Thyroid gland (tissue), 4 donors: ENCODE results near the gene PHETA2. TPM values are rescaled to one million over a fixed set of nuclear protein-coding genes. Genes with fewer than 3 reads are reported as not detected.
A peak's percentile ranks its signal among the peaks of the same experiment; 100 is the strongest.

ENCODE experiments used
- DNase-seq, 2 donors: peaks; one replicate each; pipeline ENCODE4 v3.0.0-alpha.2; 2019
- H3K27ac ChIP-seq, 3 donors: fragments of 200-600 bp; sonication (generic); 1 replicate in 2 of 3; 2 replicates in 1 of 3; pipeline ENCODE4 v1.5.1; 2016 to 2019; ENCODE audit warnings: mild to moderate bottlenecking in 1 of 3, moderate library complexity in 1 of 3
- H3K27me3 ChIP-seq: fragments of 200-600 bp; sonication (generic); one replicate; pipeline ENCODE4 v1.5.1; 2019
- H3K36me3 ChIP-seq, 2 donors: fragments of 200-600 bp; sonication (generic); one replicate each; pipeline ENCODE4 v1.5.1; 2016 to 2019
- H3K4me1 ChIP-seq, 2 donors: fragments of 200-600 bp; sonication (generic); one replicate each; pipeline ENCODE4 v1.5.1; 2017 to 2019
- H3K4me3 ChIP-seq, 3 donors: fragments of 200-600 bp; sonication (generic); replicated peaks in 1 of 3; 1 replicate in 2 of 3; 2 replicates in 1 of 3; pipeline ENCODE4 v1.5.1; 2016; ENCODE audit warnings: mild to moderate bottlenecking in 1 of 3
- H3K9me3 ChIP-seq: fragments of 200-600 bp; sonication (generic); one replicate; pipeline ENCODE4 v1.5.1; 2017
- CTCF ChIP-seq, 6 experiments: fragments of 200-600 bp in 3 of 6; fragments of 450-650 bp in 3 of 6; sonication (generic) in 3 of 6; IDR thresholded peaks; one replicate each; pipeline ENCODE4 v1.5.1; 2016 to 2019; ENCODE audit warnings: antibody characterized with exemption in 6 of 6, mild to moderate bottlenecking in 2 of 6, inconsistent platforms in 1 of 6, moderate library complexity in 1 of 6
- POLR2A ChIP-seq, 2 donors: fragments of 450-650 bp; IDR thresholded peaks; one replicate each; pipeline ENCODE4 v1.6.1; 2017; ENCODE audit warnings: antibody characterized with exemption in 2 of 2, mild to moderate bottlenecking in 2 of 2, moderate library complexity in 1 of 2
- WGBS, 2 donors: methylation state at CpG; one replicate each; pipeline ENCODE4 v1.1.5; 2017; 5-methylcytosine and 5-hydroxymethylcytosine counted together
- intact Hi-C: fragments of 100-400 bp; cut with DNase I; formaldehyde crosslinking; loops from one replicate; pipeline ENCODE4 v1.15.1; 2023
- total RNA-seq, 4 donors: library from RNA; depleted of rRNA; stranded (reverse); fragments of >200 nt; gene quantifications; one replicate each; pipeline ENCODE4 v1.2.3, GENCODE V29; 2016

PHETA2 gene
- total RNA-seq = 10 to 100 TPM in 1 of 4 donors, 1 to 10 TPM in 3; 5.5 to 13.7 (median 7.3) TPM

GRCh38 chr22:42074132-42074811 lies at the start of gene PHETA2:
Gene PHETA2, plus strand, starts transcription at chr22:42074248. Its CDS starts 3,046 bp downstream, at chr22:42077294.
- DNase-seq = peak; percentile 45

GRCh38 chr22:42025421-42025820 lies 48.6 kb upstream of the PHETA2 start:
- Histone ChIP-seq H3K4me3 (no peak overlapping the region), H3K36me3 (no peaks in the 10 kb centered on the region), H3K27me3 (no peaks in the 10 kb centered on the region), H3K9me3 (no peaks in the 10 kb centered on the region), H3K4me1 (peaks cover 0 to under 1% of the 10 kb centered on the region in 2 donors), H3K27ac (no peak overlapping the region)
- intact Hi-C loops = no loop called here
- WGBS, 2 donors = 16 to 31% methylated on average over 1 of the region's 1 CpG
- no peak for DNase-seq
- no peak for TF ChIP-seq CTCF (IDR thresholded peaks at IDR 0.05)
- no peak for TF ChIP-seq POLR2A (IDR thresholded peaks at IDR 0.05)

More at GRCh38 chr22:42074132-42074811, at the start of gene PHETA2:
- peak within 1 kb of the TSS; percentile 73 to 89 (median 87) for H3K27ac ChIP-seq
- peak within 1 kb of the TSS; percentile 22 to 61 (median 37) for H3K4me3 ChIP-seq
- H3K27me3 ChIP-seq = no peaks in the 10 kb centered on the region
- 1 to 18% methylated on average over 2 to 16 of the region's 55 CpGs for WGBS, 2 donors
- H3K36me3 ChIP-seq = peaks cover 0 to 5% of the 10 kb centered on the region in 2 donors
- peaks cover 35 to 47% of the 10 kb centered on the region in 2 donors for H3K4me1 ChIP-seq
- H3K9me3 ChIP-seq = no peaks in the 10 kb centered on the region
- TF ChIP-seq POLR2A (IDR thresholded peaks at IDR 0.05) (no peak), CTCF (IDR thresholded peaks at IDR 0.05) (peak in 4 of 6 experiments; percentile 14 to 37 (median 32))
- intact Hi-C loops = loop anchor here (10.0 kb wide), 1 partner anchor 119 kb away; the partner anchor contains the start of gene SMIM45

GRCh38 chr22:42026705-42027104 lies 47.3 kb upstream of the PHETA2 start:
- H3K4me1 ChIP-seq = peaks cover 0 to 11% of the 10 kb centered on the region in 2 donors
- no peaks in the 10 kb centered on the region for H3K36me3 ChIP-seq
- no peaks in the 10 kb centered on the region for H3K27me3 ChIP-seq
- TF ChIP-seq POLR2A (IDR thresholded peaks at IDR 0.05) (no peak), CTCF (IDR thresholded peaks at IDR 0.05) (no peak)
- no peak overlapping the region for H3K4me3 ChIP-seq
- no peaks in the 10 kb centered on the region for H3K9me3 ChIP-seq
- no peak for DNase-seq
- WGBS, 2 donors = 88 to 94% methylated on average over 10 of the region's 10 CpGs
- intact Hi-C loops = no loop called here
- no peak overlapping the region for H3K27ac ChIP-seq

GRCh38 chr22:42033263-42034181 lies 40.5 kb upstream of the PHETA2 start:
- no peak for TF ChIP-seq CTCF (IDR thresholded peaks at IDR 0.05)
- TF ChIP-seq POLR2A (IDR thresholded peaks at IDR 0.05) = no peak
- 88 to 95% methylated on average over 3 to 4 of the region's 5 CpGs for WGBS, 2 donors

More at GRCh38 chr22:42033263-42034181, 40.5 kb upstream of the PHETA2 start:
- Histone ChIP-seq H3K27ac (no peak overlapping the region), H3K27me3 (no peaks in the 10 kb centered on the region), H3K4me3 (no peak overlapping the region), H3K4me1 (peaks cover 0 to 15% of the 10 kb centered on the region in 2 donors), H3K9me3 (no peaks in the 10 kb centered on the region), H3K36me3 (no peaks in the 10 kb centered on the region)
- intact Hi-C loops = no loop called here
- DNase-seq = no peak
